ENCODE data around the gene SLC22A15.
"Not testable (repeated sequence)": the region's sequence is repeated elsewhere in the genome, so short reads cannot be mapped to it uniquely, and the experiment has no call there.

The SLC22A15 gene

DNA sequence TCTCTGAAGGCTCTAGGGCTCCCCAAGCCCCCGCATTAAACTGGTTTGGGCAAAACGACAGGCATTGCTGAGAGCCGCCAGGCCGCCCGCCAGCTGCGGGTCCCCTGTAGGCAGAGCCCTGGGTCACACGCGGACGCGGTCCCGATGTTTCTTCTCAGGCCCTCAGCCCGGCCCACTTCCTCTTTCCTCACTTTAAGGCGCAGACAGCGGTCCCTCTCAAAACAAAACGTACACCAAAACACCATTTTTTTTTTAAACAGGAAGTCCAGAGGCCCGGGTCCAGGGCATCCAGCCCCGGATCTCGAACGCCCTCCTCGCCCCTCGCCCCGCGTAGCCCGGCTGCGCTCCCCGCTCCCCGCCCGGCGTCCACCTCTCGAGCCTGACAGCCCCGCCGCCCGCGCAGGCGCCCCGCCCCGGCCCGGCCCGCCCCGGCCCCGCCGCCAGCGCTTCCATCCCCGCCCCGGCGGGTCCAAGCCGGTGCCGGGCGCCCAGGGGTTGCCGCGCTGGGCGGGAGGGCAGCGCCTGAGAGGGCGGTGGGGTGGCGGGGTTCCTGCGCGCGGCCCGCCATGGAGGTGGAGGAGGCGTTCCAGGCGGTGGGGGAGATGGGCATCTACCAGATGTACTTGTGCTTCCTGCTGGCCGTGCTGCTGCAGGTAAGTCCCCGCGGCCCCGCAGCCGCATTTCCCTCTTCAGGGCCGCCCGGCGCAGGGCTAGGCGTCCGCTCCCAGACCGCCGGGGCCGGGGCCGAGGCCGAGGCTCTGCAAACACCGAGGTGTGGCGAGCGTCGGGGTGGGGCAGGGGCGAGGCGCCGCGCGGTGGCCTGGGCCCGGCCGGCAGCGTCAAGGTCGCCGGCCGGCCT lies at the start of gene SLC22A15:
TSS of gene SLC22A15 (plus strand) at position 452 of the 859 bp plus-strand sequence. CDS start at position 567, 115 bp downstream.
- DNase-seq, result peak in 1 of 2 experiments; percentile 27

DNA sequence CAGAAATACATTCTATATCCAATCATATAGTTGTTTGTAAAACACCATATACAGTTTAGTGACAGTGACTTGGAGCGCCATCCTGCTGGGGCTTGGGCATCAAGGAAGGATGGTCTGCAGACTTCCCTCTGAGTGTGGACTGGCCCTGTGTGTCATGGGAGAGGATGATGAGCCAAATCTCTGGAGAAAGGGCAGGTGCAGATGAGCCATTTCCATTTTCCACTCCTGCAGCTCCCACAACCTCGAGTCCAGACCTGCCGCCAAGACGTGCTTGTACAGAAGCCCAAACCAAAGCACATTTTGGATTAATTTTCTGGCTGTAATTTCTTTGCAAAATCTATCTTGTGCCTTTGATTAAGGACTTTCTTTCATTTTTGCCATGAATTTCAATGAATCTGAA lies 48.3 kb upstream of the SLC22A15 start:
- DNase-seq, result no peak

DNA sequence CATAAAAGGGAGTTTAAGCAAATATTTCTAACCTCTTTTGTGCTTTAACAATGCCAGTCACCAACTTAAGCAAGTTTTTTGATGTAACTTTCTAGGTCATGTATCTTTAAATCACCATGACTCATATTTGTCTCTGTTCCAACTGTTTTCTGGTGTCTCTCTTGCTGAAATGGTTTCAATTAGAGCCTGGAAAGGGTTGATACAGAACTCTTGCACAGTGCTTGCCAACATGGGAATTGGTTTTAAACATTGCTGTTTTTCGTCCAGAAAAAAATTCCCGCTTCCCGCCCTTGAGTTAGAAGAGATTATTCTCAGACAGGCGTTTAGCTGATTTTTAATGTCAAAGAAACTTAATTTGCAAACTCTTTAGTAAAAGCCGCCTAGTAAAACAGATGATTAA lies 46.4 kb upstream of the SLC22A15 start:
- DNase-seq, result no peak

DNA sequence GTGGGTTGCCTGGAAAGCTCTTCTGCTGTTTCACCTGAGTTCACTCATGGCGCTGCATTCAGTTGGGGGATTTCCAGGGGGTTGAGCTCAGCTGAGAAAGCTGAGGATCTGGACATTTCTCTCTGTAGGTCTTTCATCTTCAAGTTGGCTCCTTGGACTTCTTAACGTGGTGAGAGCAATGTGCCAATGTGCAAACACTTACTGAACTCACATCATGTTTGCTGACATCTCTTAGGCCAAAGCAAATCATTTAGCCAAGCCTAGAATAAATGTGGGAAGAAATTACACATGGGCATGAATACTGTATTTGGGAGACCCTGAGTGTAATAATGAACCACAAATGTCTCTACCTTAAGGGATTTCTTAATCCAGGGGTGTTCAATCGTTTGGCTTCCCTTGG lies 42.7 kb upstream of the SLC22A15 start:
- DNase-seq, result no peak

GRCh38 chr1:115939455-115939854 lies 36.9 kb upstream of the SLC22A15 start:
- DNase-seq, result no peak

DNA sequence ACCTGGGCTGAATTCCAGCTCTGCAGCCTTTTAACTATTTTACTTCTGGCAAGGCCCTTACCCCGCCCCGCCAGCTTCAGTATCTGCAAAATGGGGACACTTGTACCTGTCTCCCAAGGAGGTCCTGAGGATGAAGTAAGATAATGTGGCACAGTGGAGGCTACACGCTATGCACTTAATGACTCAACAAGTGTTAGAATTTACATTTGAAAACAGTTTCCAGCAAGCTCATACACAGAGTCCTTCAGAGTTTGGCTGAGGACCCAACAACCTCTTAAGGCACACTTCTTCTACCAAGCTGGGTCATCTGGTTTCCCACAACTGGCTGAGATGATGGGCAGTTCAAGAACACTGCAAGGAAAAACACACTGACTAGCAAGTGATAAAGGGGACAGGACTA lies 30.2 kb upstream of the SLC22A15 start:
- no peak for DNase-seq

DNA sequence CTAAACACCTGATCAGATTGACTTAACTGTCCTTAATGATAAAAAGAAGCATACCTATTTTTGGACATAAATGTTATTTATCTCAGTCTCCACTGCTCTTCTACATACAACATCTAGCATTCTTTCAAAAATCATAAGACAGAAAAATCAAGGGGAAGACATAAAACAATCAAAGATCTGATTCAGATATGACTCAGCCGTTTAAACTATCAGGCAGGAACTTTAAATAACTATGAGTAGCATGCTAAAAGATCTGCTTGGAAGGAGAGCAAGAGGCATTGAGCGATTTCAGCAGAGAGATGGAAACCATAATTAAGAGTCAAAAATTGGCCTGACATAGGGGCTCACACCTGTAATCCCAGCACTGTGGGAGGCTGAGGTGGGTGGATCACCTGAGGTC lies 27.2 kb upstream of the SLC22A15 start:
- DNase-seq, result no peak

DNA sequence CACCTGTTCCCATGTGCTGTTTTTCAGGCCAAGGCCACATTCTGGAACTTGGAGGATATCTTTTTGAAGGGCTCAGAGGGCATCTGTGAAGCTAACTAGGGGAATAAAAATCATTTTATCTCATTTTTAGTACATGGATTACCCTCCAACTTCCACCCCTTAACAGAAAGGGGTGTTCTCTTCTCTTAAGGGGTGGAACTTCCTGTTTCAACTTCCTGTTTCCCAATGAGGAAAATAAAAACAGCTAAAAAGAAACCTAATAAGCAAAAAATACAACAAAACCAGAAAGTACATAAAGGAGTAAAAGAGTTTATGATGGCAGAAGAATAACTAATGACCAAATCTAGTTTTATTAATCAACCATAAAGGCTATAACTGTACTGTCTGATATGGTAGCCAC lies 24.8 kb upstream of the SLC22A15 start:
- DNase-seq, result no peak

- no peak for DNase-seq
Measured at GRCh38 chr1:115952547-115952946, 23.8 kb upstream of the SLC22A15 start.

- no peak for DNase-seq
Measured at GRCh38 chr1:115953180-115953579, 23.1 kb upstream of the SLC22A15 start.

GRCh38 chr1:115954684-115955083 lies 21.6 kb upstream of the SLC22A15 start:
- no peak for DNase-seq

DNA sequence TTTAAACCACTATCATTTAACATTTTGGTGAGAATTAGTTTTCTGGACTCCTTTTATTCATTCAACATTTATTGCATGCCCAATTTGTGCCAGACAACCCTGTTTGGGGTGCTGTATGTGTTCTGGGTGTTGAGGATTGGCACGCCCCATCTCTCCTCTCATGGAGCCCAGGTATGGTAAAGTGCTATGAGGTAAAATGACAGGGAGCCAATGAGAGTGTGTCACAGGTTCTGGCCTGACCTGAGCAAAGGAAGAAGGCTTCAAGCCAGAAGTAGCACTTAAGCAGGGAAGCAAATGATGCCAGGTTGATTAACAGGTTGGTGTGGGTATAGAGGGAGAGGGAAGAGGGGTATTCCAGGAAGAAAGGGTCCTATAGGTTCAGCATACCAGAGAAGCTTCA lies 21.1 kb upstream of the SLC22A15 start:
- DNase-seq, result no peak

- DNase-seq, result no peak
Measured at GRCh38 chr1:115958866-115959265, 17.4 kb upstream of the SLC22A15 start.

GRCh38 chr1:115969509-115969908 lies 6.8 kb upstream of the SLC22A15 start:
- no peak for DNase-seq

DNA sequence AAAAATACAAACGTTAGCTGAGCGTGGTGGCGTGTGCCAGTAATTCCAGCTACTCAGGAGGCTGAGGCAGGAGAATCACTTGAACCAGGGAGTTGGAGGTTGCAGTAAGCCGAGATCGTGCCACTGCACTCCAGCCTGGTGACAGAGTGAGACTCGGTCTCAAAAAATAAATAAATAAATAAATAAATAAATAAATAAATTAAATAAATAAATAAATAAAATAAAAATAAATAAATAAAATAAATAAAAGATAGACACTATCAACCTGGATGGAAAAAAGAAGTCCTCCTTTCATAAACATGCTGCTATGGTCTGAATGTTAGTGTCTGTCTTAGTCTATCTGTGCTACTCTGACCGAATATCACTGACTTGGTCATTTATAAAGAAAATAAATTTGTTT lies 4.5 kb upstream of the SLC22A15 start:
- not testable (repeated sequence) for DNase-seq

DNA sequence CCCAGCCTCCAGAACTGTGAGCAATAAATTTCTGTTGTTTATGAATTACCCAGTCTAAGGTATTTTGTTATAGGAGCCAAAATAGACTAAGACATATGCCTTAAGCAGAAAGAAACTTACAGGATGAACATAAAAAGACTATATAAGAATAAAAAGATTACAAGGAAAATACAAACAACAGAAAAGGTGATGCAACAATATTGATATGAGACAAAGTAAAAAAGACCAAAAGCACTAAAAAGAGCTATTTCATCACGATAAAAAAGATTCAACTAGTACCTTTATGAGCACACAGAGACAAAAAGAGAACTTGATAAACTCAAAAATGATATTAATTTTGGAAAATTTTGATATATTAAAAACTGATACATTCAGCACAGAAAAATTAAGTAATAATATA lies 3.2 kb upstream of the SLC22A15 start:
- DNase-seq, result no peak

DNA sequence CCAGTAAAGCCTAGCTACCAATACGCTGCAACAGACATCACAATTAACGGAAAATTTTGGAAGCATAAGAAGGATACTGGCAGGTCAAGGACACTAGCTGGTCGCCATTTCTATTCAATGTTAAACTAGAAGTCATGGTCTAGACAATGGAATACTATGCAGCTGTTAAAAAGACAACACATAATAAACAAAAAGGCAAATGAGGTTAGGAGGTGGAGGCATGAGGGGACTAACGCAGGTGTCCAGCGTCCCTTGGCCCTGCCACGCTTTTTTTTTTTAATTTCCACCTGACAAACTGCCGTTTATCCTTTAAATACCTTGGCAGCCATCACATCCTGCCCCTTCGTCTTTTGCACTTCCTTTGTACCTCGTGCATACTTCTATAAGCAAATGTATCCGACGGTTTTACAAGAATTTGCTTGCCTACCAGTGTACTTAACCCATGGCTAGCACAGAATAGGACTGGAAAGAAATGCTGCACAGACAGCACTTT lies 698 bp upstream of the SLC22A15 start:
- DNase-seq, result no peak

DNA sequence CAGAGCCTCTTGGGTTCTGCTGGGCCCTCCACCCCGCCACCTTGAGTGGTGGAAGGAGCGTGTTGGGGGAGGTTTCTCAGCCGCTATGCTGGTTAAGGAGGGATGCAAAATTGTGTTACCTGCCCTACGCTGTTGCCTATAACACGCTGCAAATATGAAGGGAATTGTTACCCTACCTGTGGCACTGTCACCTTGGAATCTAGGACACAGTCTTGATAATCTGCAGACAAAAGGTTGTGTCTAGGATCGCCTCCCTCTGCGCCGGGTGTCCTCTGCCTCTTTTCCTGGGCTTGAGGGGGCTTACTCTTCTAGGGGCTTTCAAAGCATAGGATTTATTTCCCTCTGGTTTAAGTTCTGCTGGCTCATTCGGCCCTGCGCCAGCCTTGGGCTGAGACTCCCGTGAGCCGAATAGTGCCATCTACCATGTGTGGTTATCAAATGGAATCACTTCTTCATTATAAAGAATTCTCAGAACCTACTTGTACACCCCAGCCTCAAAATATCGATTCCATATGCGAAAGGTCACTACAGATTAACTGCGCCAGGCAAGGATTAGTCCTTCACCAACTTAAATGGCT lies 697 bp downstream of the SLC22A15 start:
- DNase-seq, result no peak

- no peak for DNase-seq
Measured at GRCh38 chr1:115977499-115978258, 1.4 kb downstream of the SLC22A15 start.

- no peak for DNase-seq
Measured at GRCh38 chr1:115978292-115978941, 2.1 kb downstream of the SLC22A15 start.

- DNase-seq, result no peak
Measured at GRCh38 chr1:115980156-115980555, 3.8 kb downstream of the SLC22A15 start.

GRCh38 chr1:115980998-115981993 lies 5.0 kb downstream of the SLC22A15 start:
- DNase-seq, result peak; percentile 37 to 49

Data from NCI-H1930 (cell line).